NCI-H2227 (cell line): ENCODE results near the gene ATP1A4.

Experiments used
- DNase-seq: peaks from one replicate; lab custom pipeline; 2025; ENCODE audit not compliant: unreplicated experiment; lab: John Stamatoyannopoulos, UW

ATP1A4 gene

GRCh38 chr1:160143695-160144094 lies 7.7 kb upstream of the ATP1A4 start:
- DNase-seq, result no peak

DNA sequence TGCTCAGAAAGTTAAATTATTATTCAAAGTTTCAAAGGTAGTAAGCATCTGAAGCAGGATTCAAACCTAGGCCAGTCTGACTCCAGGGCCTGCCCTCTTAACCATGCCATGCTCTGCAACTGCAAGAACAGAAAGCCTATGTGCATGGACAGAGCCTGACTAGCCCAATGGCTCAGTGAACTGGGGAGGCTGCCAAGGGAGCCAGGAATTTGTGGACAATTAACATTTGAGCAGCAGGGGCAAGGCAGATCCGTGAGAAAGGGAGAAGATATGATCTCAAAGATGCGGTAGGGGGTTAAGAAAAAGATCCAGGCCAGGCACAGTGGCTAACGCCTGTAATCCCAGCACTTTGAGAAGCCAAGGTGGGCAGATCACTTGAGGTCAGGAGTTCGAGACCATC lies 6.5 kb upstream of the ATP1A4 start:
- no peak for DNase-seq

DNA sequence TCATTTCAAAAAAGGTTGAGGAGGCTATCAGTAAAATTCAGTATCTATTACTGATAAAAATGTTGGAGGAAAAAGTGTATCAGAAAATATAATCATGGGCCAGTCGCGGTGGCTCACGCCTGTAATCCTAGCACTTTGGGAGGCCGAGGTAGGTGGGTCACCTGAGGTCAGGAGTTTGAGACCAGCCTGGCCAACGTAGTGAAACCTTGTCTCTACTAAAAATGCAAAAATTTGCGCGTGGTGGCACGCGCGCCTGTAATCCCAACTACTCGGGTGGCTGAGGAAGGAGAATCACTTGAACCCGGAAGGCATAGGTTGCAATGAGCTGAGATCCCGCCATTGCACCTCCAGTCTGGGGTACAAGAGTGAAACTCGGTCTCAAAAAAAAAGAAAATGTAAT lies 5.3 kb upstream of the ATP1A4 start:
- DNase-seq, result no peak

GRCh38 chr1:160148121-160148520 lies 3.3 kb upstream of the ATP1A4 start:
- DNase-seq, result no peak

- DNase-seq, result no peak
These were observed 2.2 kb upstream of the ATP1A4 start for GRCh38 chr1:160149233-160149632.

DNA sequence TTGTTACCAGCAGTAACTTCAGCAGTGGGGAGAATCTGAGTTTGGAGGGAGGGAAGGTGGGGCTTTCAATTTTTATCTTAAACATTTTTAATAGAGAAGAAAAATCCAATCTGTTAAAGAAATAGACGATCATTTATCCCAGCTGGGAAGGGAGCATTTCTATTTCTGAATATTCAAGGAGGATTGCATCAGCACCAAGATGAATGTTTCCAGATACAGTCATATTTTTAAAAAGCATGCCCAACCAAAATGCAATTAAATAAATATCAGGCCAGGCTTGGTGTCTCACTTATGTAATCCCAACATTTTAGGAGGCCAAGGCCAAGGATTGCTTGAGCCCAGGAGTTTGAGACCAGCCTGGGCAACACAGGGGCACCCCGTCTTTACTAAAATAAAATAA lies 1.7 kb upstream of the ATP1A4 start:
- DNase-seq, result no peak

- no peak for DNase-seq
These were observed 3.4 kb downstream of the ATP1A4 start for GRCh38 chr1:160154790-160155189.

GRCh38 chr1:160156361-160156760 lies 5.0 kb downstream of the ATP1A4 start:
- DNase-seq, result no peak

- DNase-seq, result no peak
These were observed 5.8 kb downstream of the ATP1A4 start for GRCh38 chr1:160157174-160157573.

- no peak for DNase-seq
These were observed 6.6 kb downstream of the ATP1A4 start for GRCh38 chr1:160158031-160158430.

DNA sequence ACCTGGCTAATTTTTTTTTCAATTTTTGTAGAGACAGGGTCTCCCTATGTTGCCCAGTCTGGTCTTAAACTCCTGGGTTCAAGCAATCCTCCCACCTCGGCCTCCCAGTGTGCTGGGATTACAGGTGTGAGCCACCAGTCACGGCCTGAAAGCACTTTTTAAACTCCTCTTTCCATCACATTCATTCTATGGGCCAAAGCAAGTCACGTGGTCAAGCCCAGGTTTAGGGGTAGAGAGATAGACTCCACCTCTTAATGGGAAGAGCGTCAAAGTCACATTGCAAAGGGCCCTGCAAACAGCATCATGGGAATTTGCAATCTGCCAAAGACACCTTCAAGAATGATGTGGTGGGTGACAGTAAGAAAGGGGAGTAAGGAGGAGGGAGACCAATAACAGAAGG lies 7.1 kb downstream of the ATP1A4 start:
- DNase-seq, result no peak

DNA sequence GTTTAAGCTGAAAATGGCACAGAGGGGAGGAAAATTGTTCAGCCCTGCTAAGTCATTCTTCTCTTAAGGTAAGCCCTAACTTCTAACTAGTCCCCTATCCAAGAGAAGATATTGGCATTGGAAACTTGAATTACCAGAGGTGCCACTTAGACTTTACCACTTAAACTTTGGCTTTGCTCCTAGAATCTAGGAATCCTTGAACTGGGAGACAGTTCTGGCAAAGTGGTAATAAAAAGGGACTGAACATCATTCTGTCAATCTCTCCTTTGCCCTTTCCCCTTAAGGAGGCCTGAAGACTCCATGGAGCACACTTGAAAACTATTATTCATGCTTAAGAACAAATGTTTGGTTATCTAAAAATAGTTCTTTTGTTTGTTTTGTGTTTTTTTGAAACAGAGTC lies 8.4 kb downstream of the ATP1A4 start:
- DNase-seq, result peak; percentile 19

DNA sequence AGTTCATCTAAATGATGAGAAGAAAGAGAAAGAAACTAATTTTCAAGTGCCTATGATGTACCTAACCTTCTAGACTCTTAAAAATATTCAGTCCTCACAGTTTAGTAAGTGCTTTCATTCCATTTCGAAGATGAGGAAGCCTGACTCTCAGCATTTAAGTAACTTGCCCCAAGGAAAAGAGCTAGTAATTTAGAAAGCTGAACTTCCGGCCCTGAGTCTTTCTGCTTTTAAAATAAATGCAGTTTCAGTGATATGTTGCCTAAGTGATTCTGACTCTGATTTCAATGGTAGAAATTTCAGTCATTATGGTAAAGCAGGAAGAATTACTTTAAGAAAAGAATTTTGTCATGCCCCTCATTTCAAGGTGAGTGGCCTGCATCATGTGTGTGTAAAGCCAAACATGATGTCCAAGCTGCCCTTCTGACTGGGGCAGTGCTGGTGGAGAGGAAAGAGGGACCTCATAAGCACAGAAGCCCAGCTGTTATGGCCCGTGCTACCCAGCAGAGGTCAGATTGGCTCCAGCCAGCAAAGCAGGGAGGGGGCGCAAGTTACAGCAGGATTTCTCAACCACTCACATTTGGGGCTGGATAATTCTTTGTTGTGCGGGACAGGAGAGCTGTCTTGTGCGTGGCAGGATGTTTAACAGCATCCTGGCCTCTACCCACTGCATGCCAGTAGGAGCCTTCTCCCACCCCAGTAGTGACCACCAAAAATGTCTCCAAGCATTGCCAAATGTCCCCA lies 10.7 kb downstream of the ATP1A4 start:
- DNase-seq, result no peak

GRCh38 chr1:160162931-160163330 lies 11.5 kb downstream of the ATP1A4 start:
- DNase-seq, result no peak

GRCh38 chr1:160163615-160164014 lies 12.2 kb downstream of the ATP1A4 start:
- no peak for DNase-seq

DNA sequence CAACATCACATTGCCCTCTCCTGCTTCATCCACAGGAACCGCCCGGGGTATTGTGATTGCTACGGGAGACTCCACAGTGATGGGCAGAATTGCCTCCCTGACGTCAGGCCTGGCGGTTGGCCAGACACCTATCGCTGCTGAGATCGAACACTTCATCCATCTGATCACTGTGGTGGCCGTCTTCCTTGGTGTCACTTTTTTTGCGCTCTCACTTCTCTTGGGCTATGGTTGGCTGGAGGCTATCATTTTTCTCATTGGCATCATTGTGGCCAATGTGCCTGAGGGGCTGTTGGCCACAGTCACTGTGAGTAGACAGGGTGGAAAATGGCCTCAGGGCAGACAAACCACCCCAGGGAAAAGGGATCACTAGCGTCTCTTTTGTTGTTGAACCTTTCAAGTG lies 12.7 kb downstream of the ATP1A4 start:
- no peak for DNase-seq

- no peak for DNase-seq
These were observed 14.9 kb downstream of the ATP1A4 start for GRCh38 chr1:160166166-160166868.

DNA sequence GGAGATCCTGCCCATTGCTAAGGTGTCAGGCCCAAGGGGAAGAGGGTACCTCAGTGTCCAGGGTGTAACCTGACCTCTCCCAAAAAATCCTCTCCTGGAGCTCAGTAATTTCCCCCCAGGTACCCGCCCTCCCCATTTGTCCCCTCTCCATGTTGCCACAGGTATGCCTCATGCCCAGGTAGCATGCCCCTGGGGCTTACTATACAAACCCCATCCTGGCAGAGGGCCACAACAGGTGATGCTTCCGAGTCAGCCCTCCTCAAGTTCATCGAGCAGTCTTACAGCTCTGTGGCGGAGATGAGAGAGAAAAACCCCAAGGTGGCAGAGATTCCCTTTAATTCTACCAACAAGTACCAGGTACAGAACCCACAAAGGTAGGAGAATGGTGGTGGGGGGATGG lies 15.7 kb downstream of the ATP1A4 start:
- no peak for DNase-seq

- no peak for DNase-seq
These were observed 16.2 kb downstream of the ATP1A4 start for GRCh38 chr1:160167580-160167979.

DNA sequence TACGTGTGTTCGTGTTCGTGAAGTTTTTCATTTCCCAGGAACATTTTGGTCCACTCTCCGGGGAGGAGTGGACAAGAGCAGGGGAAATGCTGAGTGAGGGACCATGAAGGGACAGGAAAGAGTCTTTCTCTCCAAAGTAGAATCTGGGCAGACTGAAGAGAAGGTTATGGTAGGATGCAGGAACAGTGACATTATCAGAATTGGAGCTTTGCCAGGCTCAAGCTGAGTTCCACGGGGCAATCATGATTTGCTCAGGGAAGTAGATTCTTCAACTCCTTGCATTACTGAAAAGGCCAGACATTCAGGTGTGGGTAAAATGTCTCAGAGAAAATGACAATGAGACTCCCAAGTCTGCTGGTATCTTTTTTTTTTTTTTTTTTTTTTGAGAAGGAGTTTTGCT lies 16.6 kb downstream of the ATP1A4 start:
- peak; percentile 19 for DNase-seq

DNA sequence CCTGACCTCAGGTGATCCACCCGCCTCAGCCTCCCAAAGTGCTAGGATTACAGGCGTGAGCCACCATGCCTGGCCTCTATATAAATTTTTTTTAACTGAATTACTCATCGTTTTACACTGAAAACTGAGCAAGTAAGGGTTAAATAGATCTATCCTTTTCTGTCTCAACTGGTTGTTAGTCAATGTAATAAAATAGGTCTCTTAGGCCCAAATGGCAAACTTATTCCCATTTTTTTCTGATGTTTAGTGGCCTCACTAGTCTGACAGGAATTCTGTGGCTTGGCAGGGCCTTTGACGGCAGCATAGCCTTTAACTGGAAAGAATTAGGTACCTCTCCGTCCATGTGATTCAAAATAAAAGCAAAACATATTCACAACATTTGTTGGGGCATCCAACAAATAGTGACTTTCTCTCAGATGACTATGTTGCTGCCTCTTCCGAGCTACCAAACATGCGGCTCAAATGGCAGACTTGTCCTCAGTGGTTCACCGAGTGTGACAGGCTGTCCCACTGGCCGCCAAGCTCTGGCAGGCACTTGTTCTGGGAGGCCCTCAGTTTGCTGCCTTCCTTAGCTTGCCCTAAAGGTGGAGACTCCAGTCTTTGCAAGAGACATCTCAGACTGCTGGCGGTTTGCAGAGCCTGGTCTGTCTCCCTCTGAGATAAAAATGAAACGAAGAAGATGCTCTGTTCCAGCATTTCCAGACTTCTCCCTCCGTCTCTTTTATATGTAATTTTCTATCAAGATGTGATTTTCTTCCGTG lies 17.4 kb downstream of the ATP1A4 start:
- DNase-seq, result peak; percentile 71
